K562 (cell line): Measurements from ENCODE around the gene C19orf85. TPM values are rescaled to one million over a fixed set of nuclear protein-coding genes. Genes with fewer than 3 reads are reported as not detected.
A peak's percentile ranks its signal among the peaks of the same experiment; 100 is the strongest.

Source experiments
- ATAC-seq: fragments of 200-7000 bp; cut with Tn5 transposase; 3 replicates; pipeline ENCODE4 v1.9.1; 2020; ENCODE audit warnings: moderate library complexity
- BruUV-seq: library from RNA; stranded (reverse); fragments of 400-500 nt; replicated peaks from 2 replicates; lab custom pipeline; 2021; lab: Mats Ljungman, UMichigan
- CTCF ChIA-PET: fragments of 300-600 bp; formaldehyde crosslinking; extraction: SDS; loops from one replicate; lab custom pipeline; 2021; ENCODE audit warnings: low intra/inter-chr PET ratio; lab: Yijun Ruan, JAX
- POLR2A ChIA-PET: fragments of 300-600, 350-650 bp; sonication (Branson Sonifier 250); formaldehyde crosslinking; extraction: SDS; loops from one replicate; lab custom pipeline; 2021; ENCODE audit warnings: antibody characterized with exemption, inconsistent platforms; lab: Yijun Ruan, JAX
- DNase-seq, 4 experiments: peaks; one replicate each; pipeline versions ENCODE4 v3.0.0 to v3.0.0-alpha.2; 2011 to 2018; ENCODE audit warnings: low spot score in 3 of 4, mixed read lengths in 3 of 4; ENCODE audit errors: extremely low read depth in 1 of 4
- FAIRE-seq: peaks from 2 replicates; lab custom pipeline; 2011; peaks lifted over from hg19 to GRCh38; lab: Jason Lieb, UNC
- H2AFZ ChIP-seq: 2 replicates; pipeline ENCODE4 v1.6.0; 2011; ENCODE audit warnings: low read depth, low read length, control low read depth, inconsistent platforms
- H3K27ac ChIP-seq: fragments of 200-600 bp; 3 replicates; pipeline ENCODE4 v1.8.0; 2011; ENCODE audit warnings: low read depth, mild to moderate bottlenecking, control low read depth, inconsistent platforms, low read length, moderate library complexity, mixed read lengths; ENCODE audit errors: extremely low read depth
- H3K27me3 ChIP-seq, 2 experiments: fragments of 300-600 bp in 1 of 2; 2 replicates in 1 of 2; 3 replicates in 1 of 2; pipeline versions ENCODE4 v1.6.0 to v1.8.0; 2011; ENCODE audit warnings: inconsistent platforms in 2 of 2, low read length in 2 of 2, mild to moderate bottlenecking in 1 of 2, mixed read lengths in 1 of 2, moderate library complexity in 1 of 2; ENCODE audit not compliant: control insufficient read depth in 2 of 2, insufficient read depth in 2 of 2
- H3K36me3 ChIP-seq: fragments of 300-600 bp; 3 replicates; pipeline ENCODE4 v1.8.0; 2011; ENCODE audit warnings: mild to moderate bottlenecking, low read length, inconsistent platforms; ENCODE audit not compliant: control insufficient read depth, insufficient read depth
- H3K4me1 ChIP-seq, 2 experiments: fragments of 200-600 bp in 1 of 2; replicated peaks in 1 of 2; 2 replicates in 1 of 2; 3 replicates in 1 of 2; pipeline versions ENCODE4 v1.5.1 to v1.8.0; 2011; ENCODE audit warnings: inconsistent platforms in 2 of 2, low read length in 2 of 2, mild to moderate bottlenecking in 1 of 2, mixed read lengths in 1 of 2, moderate library complexity in 1 of 2; ENCODE audit not compliant: control insufficient read depth in 2 of 2, insufficient read depth in 2 of 2
- H3K4me2 ChIP-seq: 2 replicates; pipeline ENCODE4 v1.6.1; 2011; ENCODE audit warnings: low read length, control low read depth, inconsistent platforms, mixed read lengths; ENCODE audit not compliant: insufficient read depth
- H3K4me3 ChIP-seq: fragments of 200-600 bp; sonication (generic), shearing (Covaris generic); 2 replicates; pipeline ENCODE4 v1.5.1; 2016; ENCODE audit warnings: control low read depth, inconsistent platforms
- H3K79me2 ChIP-seq: fragments of 200-600 bp; 3 replicates; pipeline ENCODE4 v1.8.0; 2011; ENCODE audit warnings: low read length, inconsistent platforms; ENCODE audit not compliant: control insufficient read depth, insufficient read depth
- H3K9ac ChIP-seq, 2 experiments: 2 replicates each; pipeline versions ENCODE4 v1.6.0 to v1.6.1; 2011; ENCODE audit warnings: low read depth in 2 of 2, low read length in 2 of 2, control low read depth in 1 of 2, inconsistent platforms in 1 of 2, mild to moderate bottlenecking in 1 of 2, mixed read lengths in 1 of 2; ENCODE audit not compliant: insufficient read depth in 1 of 2
- H3K9me1 ChIP-seq: one replicate; pipeline ENCODE4 v1.6.0; 2011; ENCODE audit warnings: inconsistent platforms, mild to moderate bottlenecking, low read length, moderate library complexity; ENCODE audit not compliant: control insufficient read depth, insufficient read depth
- H3K9me3 ChIP-seq: replicated peaks from 2 replicates; pipeline ENCODE4 v1.5.1; 2011; ENCODE audit warnings: low read depth, low read length, inconsistent platforms; ENCODE audit not compliant: control insufficient read depth, insufficient read depth
- H4K20me1 ChIP-seq: replicated peaks from 2 replicates; pipeline ENCODE4 v1.6.1; 2011; ENCODE audit warnings: low read length, inconsistent platforms, mixed read lengths; ENCODE audit not compliant: control insufficient read depth, insufficient read depth
- BRD9 ChIP-seq: fragments of 450-650 bp; IDR thresholded peaks from 2 replicates; pipeline ENCODE4 v1.6.1; 2018; ENCODE audit warnings: low read depth; ENCODE audit not compliant: partially characterized antibody
- HNRNPLL ChIP-seq: fragments of 200-400 bp; formaldehyde crosslinking; IDR thresholded peaks from 2 replicates; pipeline ENCODE4 v1.6.1; 2017; ENCODE audit warnings: low read length, low read depth, mild to moderate bottlenecking; ENCODE audit not compliant: poor library complexity, severe bottlenecking
- KAT7 ChIP-seq: sonication (generic); formaldehyde crosslinking; IDR thresholded peaks from 2 replicates; pipeline ENCODE4 v1.8.0; 2022; ENCODE audit warnings: missing genetic modification reagents, mild to moderate bottlenecking, borderline replicate concordance
- PHF8 ChIP-seq: fragments of 200-600 bp; sonication (generic); IDR thresholded peaks from 2 replicates; pipeline ENCODE4 v1.6.1; 2012; ENCODE audit warnings: mixed run types, mild to moderate bottlenecking, inconsistent platforms, low read length, moderate library complexity, borderline replicate concordance
- RBFOX2 ChIP-seq: fragments of 200-400 bp; formaldehyde crosslinking; IDR thresholded peaks from 2 replicates; pipeline ENCODE4 v1.6.1; 2017; ENCODE audit warnings: low read depth, mild to moderate bottlenecking, low read length, moderate library complexity
- ZBTB7A ChIP-seq: IDR thresholded peaks from 2 replicates; pipeline ENCODE4 v1.6.1; 2011; ENCODE audit warnings: low read depth, mild to moderate bottlenecking, low read length, moderate library complexity, borderline replicate concordance; ENCODE audit not compliant: control insufficient read depth
- ZNF263 ChIP-seq: sonication (generic); formaldehyde crosslinking; IDR thresholded peaks from 2 replicates; pipeline ENCODE4 v1.8.0; 2022; ENCODE audit warnings: mild to moderate bottlenecking, missing genetic modification reagents, borderline replicate concordance
- WGBS: fragments of 100-300 bp; shearing (Covaris generic); methylation state at CpG from one replicate; pipeline ENCODE4 v1.1.6; 2016; ENCODE audit warnings: low coverage, mixed read lengths; ENCODE audit not compliant: insufficient coverage; ENCODE audit errors: missing lambda C conversion rate; 5-methylcytosine and 5-hydroxymethylcytosine counted together
- in situ Hi-C: fragments of 300-500 bp; cut with MboI; formaldehyde crosslinking; loops from 4 replicates; pipeline ENCODE4 v1.15.0; 2018; ENCODE audit warnings: inconsistent platforms, mixed read lengths
- intact Hi-C: fragments of 100-400 bp; cut with micrococcal nuclease; formaldehyde crosslinking; loops from 2 replicates; pipeline ENCODE4 v1.14.2; 2022
- polyA plus RNA-seq, 8 experiments: library from polyadenylated mRNA; depleted of rRNA in 4 of 8; stranded (reverse) in 5 of 8; unstranded in 3 of 8; fragments of >200 nt; fragmentation: Nextera tagmentation in 2 of 8; fragmentation: Illumina TruSeq in 1 of 8; extraction: Ambion mirVana in 2 of 8; extraction: Trizol in 1 of 8; gene quantifications; 2 replicates each; pipeline versions ENCODE4 v1.2.1 to v1.2.3, GENCODE V29; 2011 to 2014; ENCODE audit warnings: inconsistent platforms in 1 of 8, missing spikeins in 1 of 8
- total RNA-seq, 7 experiments: library from RNA; depleted of rRNA in 6 of 7; stranded (reverse); fragments of >200 nt in 6 of 7; fragmentation: Illumina TruSeq in 2 of 7; extraction: Trizol in 2 of 7; gene quantifications; 2 replicates each; pipeline versions ENCODE4 v1.2.1 to v1.2.3, GENCODE V29; 2011 to 2021; ENCODE audit warnings: low replicate concordance in 1 of 7
- TF ChIP-seq, protein P1 (sequence below): sonication (generic); formaldehyde crosslinking; IDR thresholded peaks from 2 replicates; pipeline ENCODE4 v1.9.0; 2022; ENCODE audit warnings: mild to moderate bottlenecking, missing genetic modification reagents
- TF ChIP-seq, protein P2 (sequence below): sonication (generic); formaldehyde crosslinking; IDR thresholded peaks from 2 replicates; pipeline ENCODE4 v1.8.1; 2023; ENCODE audit warnings: mild to moderate bottlenecking, missing genetic modification reagents

C19orf85 gene
- total and polyA plus RNA-seq, 9 of the 15 experiments (the other 6 are each of a cell fraction or from before 2014, with no cell fraction given), result not detected

DNA sequence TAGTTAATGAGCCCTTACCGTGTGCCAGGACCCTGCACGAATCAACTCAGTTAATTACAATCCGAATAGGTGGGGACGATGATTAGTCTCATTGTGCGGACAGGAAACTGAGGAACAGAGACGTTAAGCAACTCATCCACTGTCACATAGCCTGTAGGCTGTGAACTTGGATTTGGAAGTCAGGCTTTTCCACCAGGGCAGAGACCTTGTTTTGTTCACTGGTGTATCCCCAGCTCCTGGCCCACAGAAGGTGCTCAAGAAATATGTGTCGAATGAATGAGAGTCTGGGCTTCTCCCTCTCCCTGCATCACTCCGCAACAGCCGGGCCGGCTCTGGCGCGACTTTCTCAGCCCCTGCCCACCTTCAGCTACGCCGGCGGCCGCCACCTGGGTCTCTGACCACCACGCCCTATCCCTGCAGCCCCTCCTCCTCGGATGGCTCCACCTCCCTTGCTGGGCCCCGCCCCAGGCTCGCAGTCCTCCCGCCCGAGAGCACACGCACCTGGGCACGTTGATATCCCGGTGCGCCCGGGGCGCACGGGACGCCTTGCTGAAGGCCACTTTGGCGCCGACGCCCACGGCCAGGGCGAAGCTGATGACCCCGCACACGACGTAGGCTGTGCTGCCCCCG, 22.7 kb downstream of the C19orf85 start (continued):
- TF ChIP-seq, protein P1, sequence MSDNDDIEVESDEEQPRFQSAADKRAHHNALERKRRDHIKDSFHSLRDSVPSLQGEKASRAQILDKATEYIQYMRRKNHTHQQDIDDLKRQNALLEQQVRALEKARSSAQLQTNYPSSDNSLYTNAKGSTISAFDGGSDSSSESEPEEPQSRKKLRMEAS, result peak; percentile 38; the same call in 1 of the 2 replicates
- TF ChIP-seq PHF8, result 0 out of 2 replicates have a peak, but pooled peaks have one; percentile 2
- TF ChIP-seq ZNF263 (CRISPR knock-in tag), result peak; percentile 83
- peak; percentile 44; the same call in 1 of the 2 replicates for TF ChIP-seq RBFOX2
- peak; percentile 74; the same call in 1 of the 2 replicates for TF ChIP-seq ZBTB7A
- TF ChIP-seq HNRNPLL, result peak; percentile 37
- no peak for TF ChIP-seq KAT7 (CRISPR knock-in tag)

DNA sequence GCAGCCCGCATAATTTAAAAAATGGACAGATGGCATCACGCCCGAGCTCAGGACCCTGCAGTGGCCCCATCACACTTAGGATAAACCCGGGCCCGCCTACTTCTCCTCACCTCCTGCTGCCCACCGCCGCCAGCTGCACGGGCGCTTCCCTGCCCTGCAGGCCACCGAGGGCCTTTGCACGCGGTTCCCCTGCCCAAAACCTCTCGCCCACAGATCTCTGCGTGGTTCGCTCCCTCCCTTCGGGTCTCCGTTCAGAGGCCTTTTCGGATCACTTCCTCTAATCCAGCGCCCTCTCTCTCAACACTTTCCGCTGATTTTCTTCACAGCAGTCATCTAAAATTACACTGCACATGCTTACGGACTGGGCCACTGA, 23.2 kb downstream of the C19orf85 start:
- no peak for DNase-seq
- TF ChIP-seq, protein P2, sequence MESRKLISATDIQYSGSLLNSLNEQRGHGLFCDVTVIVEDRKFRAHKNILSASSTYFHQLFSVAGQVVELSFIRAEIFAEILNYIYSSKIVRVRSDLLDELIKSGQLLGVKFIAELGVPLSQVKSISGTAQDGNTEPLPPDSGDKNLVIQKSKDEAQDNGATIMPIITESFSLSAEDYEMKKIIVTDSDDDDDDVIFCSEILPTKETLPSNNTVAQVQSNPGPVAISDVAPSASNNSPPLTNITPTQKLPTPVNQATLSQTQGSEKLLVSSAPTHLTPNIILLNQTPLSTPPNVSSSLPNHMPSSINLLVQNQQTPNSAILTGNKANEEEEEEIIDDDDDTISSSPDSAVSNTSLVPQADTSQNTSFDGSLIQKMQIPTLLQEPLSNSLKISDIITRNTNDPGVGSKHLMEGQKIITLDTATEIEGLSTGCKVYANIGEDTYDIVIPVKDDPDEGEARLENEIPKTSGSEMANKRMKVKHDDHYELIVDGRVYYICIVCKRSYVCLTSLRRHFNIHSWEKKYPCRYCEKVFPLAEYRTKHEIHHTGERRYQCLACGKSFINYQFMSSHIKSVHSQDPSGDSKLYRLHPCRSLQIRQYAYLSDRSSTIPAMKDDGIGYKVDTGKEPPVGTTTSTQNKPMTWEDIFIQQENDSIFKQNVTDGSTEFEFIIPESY (CRISPR knock-in tag), result 0 out of 2 replicates have a peak, but pooled peaks have one; percentile 47
- TF ChIP-seq BRD9, result no peak
- TF ChIP-seq, all 486 proteins: peak for 1
- Histone ChIP-seq H4K20me1 (peaks cover 10% of the 10 kb centered on the region), H3K9me3 (no peaks in the 10 kb centered on the region), H3K4me2 (peak overlapping the region; percentile 50), H3K36me3 (no peaks in the 10 kb centered on the region), H3K4me3 (no peak overlapping the region), H3K9me1 (no peaks in the 10 kb centered on the region), H3K79me2 (no peaks in the 10 kb centered on the region), H2AFZ (peak overlapping the region; percentile 94; the same call in 1 of the 2 replicates), H3K4me1 (peaks cover 18 to 54% of the 10 kb centered on the region in 2 experiments), H3K27me3 (peaks cover 6 to 19% of the 10 kb centered on the region in 2 experiments), H3K9ac (peak overlapping the region in 1 of 2 experiments; percentile 91; a peak in 1 of 4 replicates), H3K27ac (no peak overlapping the region)
- POLR2A ChIA-PET, result interaction anchor here (0.6 kb wide), 1 partner anchor 468 kb away, joined by 3 read pairs; no protein-coding TSS in a partner anchor
- FAIRE-seq, result no peak
- no peak for ATAC-seq
- intact Hi-C loops, result no loop called here
- CTCF ChIA-PET, result no interaction called here
- no TSS peak for BruUV-seq
- 87% methylated on average over 21 of the region's 21 CpGs for WGBS
- in situ Hi-C loops, result loop anchor here (25.0 kb wide), 1 partner anchor 779 kb away; the partner anchor contains the start of gene LILRB4
